ENCODE data around the gene TPRG1. TPM values are rescaled to one million over a fixed set of nuclear protein-coding genes. Genes with fewer than 3 reads are reported as not detected.

TPRG1 gene
- total RNA-seq, 4 donors from 2014 or later = 2.3 to 14.9 (median 4.1) TPM; not detected in 1

DNA sequence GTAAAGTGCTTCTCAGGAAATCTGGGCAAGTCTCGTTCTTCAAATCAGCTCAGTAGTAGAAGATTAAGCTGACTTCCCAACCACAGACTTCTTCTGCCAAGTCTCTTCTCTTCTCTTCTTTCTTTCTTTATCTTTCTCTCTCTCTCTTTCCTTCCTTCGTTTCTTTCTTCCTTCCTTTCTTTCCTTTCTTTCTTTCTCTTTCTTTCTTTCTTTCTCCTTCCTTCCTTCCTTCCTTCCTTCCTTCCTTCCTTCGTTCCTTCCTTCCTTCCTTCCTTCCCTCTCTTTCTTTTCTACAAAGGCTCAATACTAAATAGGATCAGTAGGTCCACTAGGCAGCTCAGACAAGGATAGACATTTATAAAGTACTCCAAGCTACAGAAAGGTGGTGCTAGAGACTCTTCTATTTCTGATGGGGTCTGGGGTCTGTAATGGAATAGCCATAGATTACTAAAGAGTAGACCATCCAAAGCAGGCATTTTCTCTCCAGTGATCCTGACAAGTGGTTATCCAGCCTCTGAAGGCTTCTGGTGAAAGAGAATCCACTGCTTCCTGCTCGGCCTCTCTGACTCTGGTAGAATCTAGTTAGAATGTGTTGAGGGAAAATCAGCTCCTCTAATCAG lies 100.8 kb downstream of the TPRG1 start:
- intact Hi-C loops (cut with DNase I; ENCODE audit: low total_unique reads) = no loop called here
- WGBS, 2 donors (ENCODE audit: low coverage in 1 of 2) = 67 to 69% methylated on average over 3 to 4 of the region's 4 CpGs
- H3K27ac ChIP-seq = no peak overlapping the region

DNA sequence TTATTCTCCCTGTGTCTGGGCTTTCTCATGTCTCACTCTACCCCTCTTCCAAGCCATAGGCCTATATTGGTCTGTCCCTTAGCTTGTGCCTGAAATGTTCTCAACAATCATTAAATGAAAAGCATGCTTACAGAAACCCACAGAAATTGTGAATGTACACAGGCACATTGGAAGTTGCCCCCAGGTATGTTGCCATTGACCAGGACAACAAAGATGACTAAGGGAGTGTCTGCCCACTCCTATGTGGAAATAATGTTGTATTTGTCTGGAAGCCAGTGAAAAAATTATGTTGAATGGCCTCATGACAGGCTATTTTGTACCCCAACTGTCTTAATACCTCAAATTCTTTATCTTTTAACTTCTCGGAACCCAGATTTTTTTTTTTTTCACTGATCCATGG lies 102.0 kb downstream of the TPRG1 start:
- DNase-seq = no peak
- TF ChIP-seq, protein P1, sequence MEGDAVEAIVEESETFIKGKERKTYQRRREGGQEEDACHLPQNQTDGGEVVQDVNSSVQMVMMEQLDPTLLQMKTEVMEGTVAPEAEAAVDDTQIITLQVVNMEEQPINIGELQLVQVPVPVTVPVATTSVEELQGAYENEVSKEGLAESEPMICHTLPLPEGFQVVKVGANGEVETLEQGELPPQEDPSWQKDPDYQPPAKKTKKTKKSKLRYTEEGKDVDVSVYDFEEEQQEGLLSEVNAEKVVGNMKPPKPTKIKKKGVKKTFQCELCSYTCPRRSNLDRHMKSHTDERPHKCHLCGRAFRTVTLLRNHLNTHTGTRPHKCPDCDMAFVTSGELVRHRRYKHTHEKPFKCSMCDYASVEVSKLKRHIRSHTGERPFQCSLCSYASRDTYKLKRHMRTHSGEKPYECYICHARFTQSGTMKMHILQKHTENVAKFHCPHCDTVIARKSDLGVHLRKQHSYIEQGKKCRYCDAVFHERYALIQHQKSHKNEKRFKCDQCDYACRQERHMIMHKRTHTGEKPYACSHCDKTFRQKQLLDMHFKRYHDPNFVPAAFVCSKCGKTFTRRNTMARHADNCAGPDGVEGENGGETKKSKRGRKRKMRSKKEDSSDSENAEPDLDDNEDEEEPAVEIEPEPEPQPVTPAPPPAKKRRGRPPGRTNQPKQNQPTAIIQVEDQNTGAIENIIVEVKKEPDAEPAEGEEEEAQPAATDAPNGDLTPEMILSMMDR (IDR thresholded peaks at IDR 0.05) = no peak
- TF ChIP-seq EP300 (IDR thresholded peaks at IDR 0.05; ENCODE audit: low read depth) (no peak), POLR2AphosphoS5 (IDR thresholded peaks at IDR 0.05) (no peak), POLR2A (IDR thresholded peaks at IDR 0.05) (no peak)
- in situ Hi-C loops (cut with MboI; ENCODE audit: low pct_ligation_motif_present in 1 of 4, low pct_unique_long_range_greater_than_20kb in 1 of 4, low sequenced_read_pairs in 3 of 4) = loop anchor here in 3 of 4 donors (25.0 kb wide), 1 partner anchor 664 kb away; no protein-coding TSS in a partner anchor
- Histone ChIP-seq H3K27ac (no peak overlapping the region), H3K27me3 (no peaks in the 10 kb centered on the region), H3K9me3 (no peaks in the 10 kb centered on the region), H3K36me3 (no peaks in the 10 kb centered on the region), H3K4me3 (no peak overlapping the region), H3K4me1 (peaks cover 0 to 20% (median 8%) of the 10 kb centered on the region in 4 donors)
- intact Hi-C loops (cut with DNase I; ENCODE audit: low total_unique reads) = no loop called here
- WGBS, 2 donors (ENCODE audit: low coverage in 1 of 2) = 96 to 100% methylated on average over 1 of the region's 1 CpG

More for the DNA sequence above, 100.8 kb downstream of the TPRG1 start:
- no peak overlapping the region for H3K4me3 ChIP-seq
- no peaks in the 10 kb centered on the region for H3K27me3 ChIP-seq
- TF ChIP-seq, protein P1 (IDR thresholded peaks at IDR 0.05) = peak in 4 of 5 experiments; percentile 11 to 42 (median 15)
- no peak for TF ChIP-seq POLR2AphosphoS5 (IDR thresholded peaks at IDR 0.05)
- no peak for DNase-seq
- in situ Hi-C loops (cut with MboI; ENCODE audit: low pct_ligation_motif_present in 1 of 4, low pct_unique_long_range_greater_than_20kb in 1 of 4, low sequenced_read_pairs in 3 of 4) = loop anchor here in 3 of 4 donors (25.0 kb wide), 1 partner anchor 665 kb away; no protein-coding TSS in a partner anchor
- H3K36me3 ChIP-seq = no peaks in the 10 kb centered on the region
- peaks cover 0 to 20% (median 8%) of the 10 kb centered on the region in 4 donors for H3K4me1 ChIP-seq
- no peaks in the 10 kb centered on the region for H3K9me3 ChIP-seq

DNA sequence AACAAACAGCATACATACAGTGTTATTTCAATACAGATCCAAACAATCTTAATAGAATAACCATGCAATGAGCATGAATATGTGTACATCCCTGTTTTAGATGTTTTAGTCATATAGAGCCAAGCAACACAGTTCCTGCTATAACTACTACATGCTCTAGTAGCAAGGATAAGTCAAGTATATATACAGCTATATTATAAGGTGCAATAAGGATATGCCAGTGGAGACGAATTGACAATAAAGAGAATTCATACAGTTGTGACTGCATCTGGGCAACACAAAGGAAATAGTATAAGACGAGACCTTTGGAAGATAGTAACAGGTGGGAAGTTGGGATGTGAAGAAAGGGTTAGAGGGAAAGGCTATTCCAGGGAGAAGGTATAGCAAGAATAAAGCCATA lies 103.4 kb downstream of the TPRG1 start:
- Histone ChIP-seq H3K4me3 (no peak overlapping the region), H3K4me1 (peaks cover 0 to 20% (median 8%) of the 10 kb centered on the region in 4 donors), H3K36me3 (no peaks in the 10 kb centered on the region), H3K27ac (peak overlapping the region in 1 of 4 donors; percentile 38), H3K27me3 (no peaks in the 10 kb centered on the region), H3K9me3 (no peaks in the 10 kb centered on the region)
- TF ChIP-seq POLR2A (IDR thresholded peaks at IDR 0.05) = no peak
- no peak for TF ChIP-seq POLR2AphosphoS5 (IDR thresholded peaks at IDR 0.05)
- TF ChIP-seq, protein P1 (IDR thresholded peaks at IDR 0.05) = no peak
- TF ChIP-seq EP300 (IDR thresholded peaks at IDR 0.05; ENCODE audit: low read depth) = no peak
- WGBS, 2 donors (ENCODE audit: low coverage in 1 of 2) = 57 to 61% methylated on average over 2 of the region's 2 CpGs
- in situ Hi-C loops (cut with MboI; ENCODE audit: low pct_ligation_motif_present in 1 of 4, low pct_unique_long_range_greater_than_20kb in 1 of 4, low sequenced_read_pairs in 3 of 4) (no loop called here), intact Hi-C loops (cut with DNase I; ENCODE audit: low total_unique reads) (no loop called here)
- DNase-seq = no peak

DNA sequence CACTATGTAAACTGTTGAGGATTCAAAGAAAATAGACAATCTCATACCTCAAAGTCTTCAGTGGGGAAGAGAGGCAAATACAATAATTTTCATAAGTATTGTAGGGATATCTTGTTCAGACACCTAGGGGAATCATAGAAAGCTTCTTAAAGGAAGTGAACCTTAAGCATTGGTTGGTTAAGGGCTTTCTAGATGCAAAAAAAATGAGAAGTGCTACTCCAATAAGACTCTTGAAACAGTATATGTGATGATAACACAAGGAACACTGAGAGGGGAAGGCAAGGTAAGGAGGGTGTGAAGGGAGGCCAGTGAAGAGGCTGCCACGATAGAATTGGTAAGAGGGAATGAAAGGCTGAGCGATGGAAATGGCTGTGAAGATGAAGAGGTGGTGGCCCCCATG lies 104.1 kb downstream of the TPRG1 start:
- H3K4me3 ChIP-seq = no peak overlapping the region
- no peaks in the 10 kb centered on the region for H3K36me3 ChIP-seq
- H3K9me3 ChIP-seq = no peaks in the 10 kb centered on the region
- no peaks in the 10 kb centered on the region for H3K27me3 ChIP-seq
- TF ChIP-seq EP300 (IDR thresholded peaks at IDR 0.05; ENCODE audit: low read depth) (no peak), POLR2A (IDR thresholded peaks at IDR 0.05) (no peak), POLR2AphosphoS5 (IDR thresholded peaks at IDR 0.05) (no peak)
- TF ChIP-seq, protein P1 (IDR thresholded peaks at IDR 0.05) = no peak
- peaks cover 0 to 20% (median 8%) of the 10 kb centered on the region in 4 donors for H3K4me1 ChIP-seq
- DNase-seq = no peak
- intact Hi-C loops (cut with DNase I; ENCODE audit: low total_unique reads) = no loop called here
- in situ Hi-C loops (cut with MboI; ENCODE audit: low pct_ligation_motif_present in 1 of 4, low pct_unique_long_range_greater_than_20kb in 1 of 4, low sequenced_read_pairs in 3 of 4) = no loop called here
- WGBS, 2 donors (ENCODE audit: low coverage in 1 of 2) = 86 to 89% methylated on average over 2 of the region's 2 CpGs
- H3K27ac ChIP-seq = no peak overlapping the region
